ENCODE data around the gene SEMA7A. TPM values are rescaled to one million over a fixed set of nuclear protein-coding genes. Genes with fewer than 3 reads are reported as not detected.

Gene SEMA7A
- polyA plus RNA-seq, 1 of the 3 experiments (the other 2 are of a cell fraction) = 1.3 TPM

GRCh38 chr15:74373056-74373650 is 60.6 kb downstream of the SEMA7A start:
- CTCF ChIA-PET = interaction anchor here (0.6 to 23.8 kb wide), 26 partner anchors 8 to 398 kb away, joined by 3 to 779 read pairs (median 4); partner anchors contain the start of genes SEMA7A and UBL7
- Histone ChIP-seq H3K79me2 (ENCODE audit: insufficient read depth) (no peaks in the 10 kb centered on the region), H3K4me2 (peak overlapping the region; percentile 100), H3F3A (replicated peaks; ENCODE audit: insufficient read depth) (no peaks in the 10 kb centered on the region), H3K4me1 (ENCODE audit: control insufficient read depth in 1 of 2, insufficient read depth in 2 of 2, low read depth in 1 of 2, low read length in 1 of 2) (peaks cover 0 to 12% of the 10 kb centered on the region in 2 experiments; a peak in 1 of 4 replicates), H3K36me3 (replicated peaks in 1 of 2; ENCODE audit: control insufficient read depth in 1 of 2, insufficient read depth in 2 of 2, low read length in 1 of 2) (no peaks in the 10 kb centered on the region), H3K9me3 (no peaks in the 10 kb centered on the region), H3K27ac (ENCODE audit: low read depth in 2 of 2, low read length in 1 of 2) (no peak overlapping the region), H2AFZ (ENCODE audit: low read depth) (peak overlapping the region; percentile 100; the same call in 1 of the 2 replicates), H3K4me3 (ENCODE audit: low read depth in 2 of 2, low read length in 1 of 2) (peak overlapping the region in 1 of 2 experiments; percentile 99; a peak in 2 of 4 replicates), H3K9ac (no peak overlapping the region), H4K20me1 (ENCODE audit: insufficient read depth) (no peaks in the 10 kb centered on the region), H3K9me2 (no peaks in the 10 kb centered on the region), H3K27me3 (ENCODE audit: insufficient read depth) (peaks cover 30% of the 10 kb centered on the region)
- no peak for DNase-seq
- POLR2A ChIA-PET = interaction anchor here (1.4 to 1.5 kb wide), 2 partner anchors 88 to 116 kb away, joined by 4 to 5 read pairs; partner anchors contain the start of gene UBL7
- TF ChIP-seq, protein P1, sequence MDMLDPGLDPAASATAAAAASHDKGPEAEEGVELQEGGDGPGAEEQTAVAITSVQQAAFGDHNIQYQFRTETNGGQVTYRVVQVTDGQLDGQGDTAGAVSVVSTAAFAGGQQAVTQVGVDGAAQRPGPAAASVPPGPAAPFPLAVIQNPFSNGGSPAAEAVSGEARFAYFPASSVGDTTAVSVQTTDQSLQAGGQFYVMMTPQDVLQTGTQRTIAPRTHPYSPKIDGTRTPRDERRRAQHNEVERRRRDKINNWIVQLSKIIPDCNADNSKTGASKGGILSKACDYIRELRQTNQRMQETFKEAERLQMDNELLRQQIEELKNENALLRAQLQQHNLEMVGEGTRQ (IDR thresholded peaks at IDR 0.05; ENCODE audit: borderline replicate concordance, low read depth, low read length) = no peak
- TF ChIP-seq JUND (IDR thresholded peaks at IDR 0.05) (no peak), SMC3 (IDR thresholded peaks at IDR 0.05; ENCODE audit: low read depth, low read length) (no peak), IRF3 (IDR thresholded peaks at IDR 0.05; ENCODE audit: low read depth, low read length) (no peak)
- 48% methylated on average over 6 of the region's 13 CpGs for WGBS (ENCODE audit: low lambda C conversion rate)

DNA sequence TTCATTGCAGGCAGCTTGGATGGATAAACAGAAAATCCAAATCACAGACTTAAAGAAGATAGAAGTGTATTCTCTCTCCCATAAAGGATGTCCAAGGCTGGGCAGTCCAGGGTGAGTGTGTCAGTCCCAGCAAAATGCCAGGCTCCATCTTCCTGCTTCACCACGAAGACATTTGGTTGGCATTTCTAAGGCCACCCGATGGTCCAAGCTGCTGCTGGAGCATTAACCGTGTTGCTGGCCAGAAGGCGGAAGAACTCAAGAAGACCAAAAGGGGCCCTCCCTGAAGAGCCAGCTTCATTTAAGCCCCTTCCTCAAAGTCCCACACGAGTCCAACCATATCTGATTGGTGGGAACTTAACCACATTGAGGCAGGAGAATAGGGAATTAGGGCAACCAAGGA is 63.3 kb downstream of the SEMA7A start:
- no peak for DNase-seq
- no peaks in the 10 kb centered on the region for H3K79me2 ChIP-seq (ENCODE audit: insufficient read depth)
- no peak overlapping the region for H3K27ac ChIP-seq (ENCODE audit: low read depth in 2 of 2, low read length in 1 of 2)
- POLR2A ChIA-PET = no interaction called here
- no peak overlapping the region for H3K4me2 ChIP-seq
- peaks cover 0 to 12% of the 10 kb centered on the region in 2 experiments; a peak in 1 of 4 replicates for H3K4me1 ChIP-seq (ENCODE audit: control insufficient read depth in 1 of 2, insufficient read depth in 2 of 2, low read depth in 1 of 2, low read length in 1 of 2)
- H3K9me3 ChIP-seq = no peaks in the 10 kb centered on the region
- H3K4me3 ChIP-seq (ENCODE audit: low read depth in 2 of 2, low read length in 1 of 2) = no peak overlapping the region
- no peaks in the 10 kb centered on the region for H3K9me2 ChIP-seq
- CTCF ChIA-PET = interaction anchor here (1.5 to 23.8 kb wide), 3 partner anchors 12 to 263 kb away, joined by 3 to 779 read pairs (median 66); partner anchors contain the start of genes SEMA7A and UBL7
- peaks cover 30% of the 10 kb centered on the region for H3K27me3 ChIP-seq (ENCODE audit: insufficient read depth)
- TF ChIP-seq EZH2phosphoT487 (IDR thresholded peaks at IDR 0.05; ENCODE audit: borderline replicate concordance, low read depth) = no peak
- TF ChIP-seq, protein P1 (IDR thresholded peaks at IDR 0.05; ENCODE audit: borderline replicate concordance, low read depth, low read length) = no peak
- no peak for TF ChIP-seq FOSL2 (IDR thresholded peaks at IDR 0.05; ENCODE audit: borderline replicate concordance, low read depth)
- no peak for TF ChIP-seq CHD2 (IDR thresholded peaks at IDR 0.05; ENCODE audit: low read length, partially characterized antibody)
- TF ChIP-seq SIN3A (IDR thresholded peaks at IDR 0.05; ENCODE audit: borderline replicate concordance, low read depth, low read length) = no peak
- TF ChIP-seq TCF12 (IDR thresholded peaks at IDR 0.05) = no peak
- no peak for TF ChIP-seq IRF3 (IDR thresholded peaks at IDR 0.05; ENCODE audit: low read depth, low read length)
- no peak for TF ChIP-seq SMC3 (IDR thresholded peaks at IDR 0.05; ENCODE audit: low read depth, low read length)
- no peak for TF ChIP-seq RAD21 (IDR thresholded peaks at IDR 0.05; ENCODE audit: low read length)
- TF ChIP-seq RFX5 (IDR thresholded peaks at IDR 0.05; ENCODE audit: low read length) = no peak
- no peak for TF ChIP-seq RCOR1 (IDR thresholded peaks at IDR 0.05; ENCODE audit: low read length)
- H3K36me3 ChIP-seq (replicated peaks in 1 of 2; ENCODE audit: control insufficient read depth in 1 of 2, insufficient read depth in 2 of 2, low read length in 1 of 2) = no peaks in the 10 kb centered on the region
- WGBS (ENCODE audit: low lambda C conversion rate) = 58% methylated on average over 5 of the region's 5 CpGs
- H3F3A ChIP-seq (replicated peaks; ENCODE audit: insufficient read depth) = no peaks in the 10 kb centered on the region
- H3K9ac ChIP-seq = no peak overlapping the region
- no peak overlapping the region for H2AFZ ChIP-seq (ENCODE audit: low read depth)
- H4K20me1 ChIP-seq (ENCODE audit: insufficient read depth) = no peaks in the 10 kb centered on the region
